Lung microvascular endothelial cell (primary cell): Measurements from ENCODE around the gene LDLRAD4. TPM values are rescaled to one million over a fixed set of nuclear protein-coding genes. Genes with fewer than 3 reads are reported as not detected.

Source experiments
- DNase-seq, 2 donors: peaks; one replicate each; pipeline versions ENCODE4 v3.0.0 to v3.0.0-alpha.2; 2010; ENCODE audit warnings: low read depth in 2 of 2
- total RNA-seq: library from RNA; depleted of rRNA; stranded (reverse); fragments of >200 nt; gene quantifications from 2 replicates; pipeline ENCODE4 v1.2.1, GENCODE V29; 2014

LDLRAD4 gene
- total RNA-seq, 1 donor from 2014 or later = 22.2 TPM

DNA sequence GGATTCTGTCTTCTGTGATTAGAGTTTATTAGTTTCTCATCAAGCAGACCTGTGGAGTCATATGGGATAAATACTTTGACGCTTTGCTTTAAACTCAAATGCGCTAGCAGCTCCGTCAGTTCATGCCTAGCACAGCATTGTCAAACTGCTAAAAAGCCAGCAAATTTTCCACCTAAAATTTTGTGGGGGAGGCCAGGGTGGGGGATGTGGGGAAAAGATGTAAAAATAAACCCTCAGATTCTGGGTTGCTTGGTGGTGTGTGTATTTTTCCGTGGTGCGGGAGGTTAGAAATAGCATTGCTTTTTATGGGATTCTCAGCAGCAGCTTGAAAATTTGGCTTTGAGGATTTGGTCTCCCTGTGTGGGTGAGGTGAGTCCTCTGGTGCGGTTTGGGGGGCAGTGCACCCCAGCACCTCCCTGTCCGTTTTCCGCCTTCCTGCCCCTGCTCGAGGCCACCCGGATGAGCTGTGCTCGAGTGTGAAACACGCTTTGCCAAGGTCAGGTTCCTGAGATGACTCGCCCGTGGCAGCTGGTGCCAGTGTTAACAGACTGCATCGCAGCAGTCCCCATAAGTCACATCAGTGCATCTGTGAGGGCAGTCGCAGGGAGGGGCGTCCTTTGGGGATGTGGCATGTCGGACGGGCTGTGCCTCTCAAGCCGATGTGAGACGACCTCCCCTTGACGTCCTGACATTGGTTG is 65.9 kb downstream of the LDLRAD4 start:
- no peak for DNase-seq

DNA sequence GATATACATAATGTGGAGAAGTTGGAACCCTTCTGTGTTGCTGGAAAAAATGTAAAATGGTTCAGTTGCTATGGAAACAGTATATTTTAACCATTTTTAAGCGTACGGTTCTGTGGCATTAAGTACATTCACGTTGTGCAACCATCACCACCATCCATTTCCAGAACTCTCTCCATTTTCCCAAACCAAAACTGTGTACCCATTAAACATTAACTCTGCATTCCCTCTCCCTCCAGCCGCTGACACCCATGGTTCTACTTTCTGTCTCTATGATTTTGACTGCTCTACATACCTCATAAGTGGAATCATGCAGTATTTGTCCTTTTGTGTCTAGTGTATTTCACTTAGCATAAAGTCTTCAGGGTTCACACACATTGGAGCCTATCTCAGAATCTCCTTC is 67.3 kb downstream of the LDLRAD4 start:
- DNase-seq = no peak

DNA sequence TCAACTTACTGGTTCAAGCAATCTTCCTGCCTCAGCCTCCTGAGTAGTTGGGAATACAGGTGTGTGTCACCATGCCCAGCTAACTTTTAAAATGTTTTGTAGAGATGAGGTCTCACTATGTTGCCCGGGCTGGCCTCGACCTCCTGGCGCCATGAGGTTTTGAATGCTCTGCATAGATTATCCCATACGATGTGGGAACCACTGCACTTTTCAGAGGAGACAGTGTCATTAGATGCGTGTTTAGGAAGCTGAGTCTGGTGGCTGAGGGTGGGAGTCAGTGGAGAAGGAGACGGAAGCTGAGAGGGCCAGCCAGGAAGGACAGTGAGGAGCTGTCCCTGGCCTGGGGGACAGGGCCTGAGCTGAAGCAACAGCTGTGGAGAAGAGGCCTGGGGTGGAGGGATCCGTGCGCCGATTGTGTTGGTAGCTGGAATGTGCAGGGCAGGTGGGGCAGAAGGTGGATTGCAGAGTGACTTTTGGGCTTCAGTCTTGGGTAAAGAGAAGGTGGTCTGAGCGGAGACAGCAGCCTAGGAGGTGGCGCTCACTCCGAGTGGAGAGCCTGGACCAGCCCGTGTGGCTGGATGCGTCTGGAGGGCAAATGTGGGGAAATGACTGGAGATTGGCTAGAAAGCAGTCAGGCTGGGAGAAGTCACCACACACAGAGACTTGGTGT is 68.0 kb downstream of the LDLRAD4 start:
- no peak for DNase-seq

DNA sequence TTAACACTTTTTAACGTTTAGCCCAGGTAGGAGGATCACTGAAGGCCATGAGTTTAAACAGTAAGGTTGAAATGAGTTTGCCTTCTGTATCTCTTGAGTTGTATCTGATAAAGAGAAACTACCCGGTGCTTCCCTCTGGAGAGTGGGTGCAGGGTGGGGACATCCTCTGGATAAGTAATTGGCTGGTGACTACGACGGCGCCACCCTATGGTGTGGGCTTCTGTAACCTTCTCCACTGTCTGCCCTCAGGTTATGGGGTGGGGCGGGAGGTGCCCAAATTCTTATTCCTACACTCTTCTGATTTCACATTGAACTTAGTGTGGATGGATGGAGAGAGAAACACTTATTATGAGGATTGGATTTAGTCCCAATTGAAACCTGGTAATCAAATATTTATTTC is 68.8 kb downstream of the LDLRAD4 start:
- DNase-seq = no peak

DNA sequence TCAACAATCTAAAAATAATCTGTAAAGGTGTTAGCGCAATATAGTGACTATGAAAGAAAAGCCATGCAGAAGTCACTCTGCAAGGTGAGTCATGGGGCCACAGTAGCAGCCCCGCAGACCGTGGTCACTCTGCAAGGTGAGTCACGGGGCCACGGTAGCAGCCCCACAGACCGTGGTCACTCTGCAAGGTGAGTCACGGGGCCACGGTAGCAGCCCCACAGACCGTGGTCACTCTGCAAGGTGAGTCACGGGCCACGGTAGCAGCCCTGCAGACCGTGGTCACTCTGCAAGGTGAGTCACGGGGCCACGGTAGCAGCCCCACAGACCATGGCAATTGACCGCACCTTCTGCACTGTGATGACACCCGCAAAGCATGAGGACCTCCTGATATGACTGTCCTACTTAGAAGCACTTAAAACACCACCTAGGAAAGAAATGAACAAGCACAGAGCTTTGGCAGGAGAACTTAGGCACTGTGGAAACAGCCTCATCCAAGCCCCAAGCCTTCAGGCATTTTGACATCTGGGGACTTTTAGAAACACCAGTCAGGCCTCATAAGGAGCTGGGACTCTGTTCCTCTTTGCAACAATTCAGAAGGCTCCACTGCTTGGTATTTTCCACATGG is 70.1 kb downstream of the LDLRAD4 start:
- no peak for DNase-seq

DNA sequence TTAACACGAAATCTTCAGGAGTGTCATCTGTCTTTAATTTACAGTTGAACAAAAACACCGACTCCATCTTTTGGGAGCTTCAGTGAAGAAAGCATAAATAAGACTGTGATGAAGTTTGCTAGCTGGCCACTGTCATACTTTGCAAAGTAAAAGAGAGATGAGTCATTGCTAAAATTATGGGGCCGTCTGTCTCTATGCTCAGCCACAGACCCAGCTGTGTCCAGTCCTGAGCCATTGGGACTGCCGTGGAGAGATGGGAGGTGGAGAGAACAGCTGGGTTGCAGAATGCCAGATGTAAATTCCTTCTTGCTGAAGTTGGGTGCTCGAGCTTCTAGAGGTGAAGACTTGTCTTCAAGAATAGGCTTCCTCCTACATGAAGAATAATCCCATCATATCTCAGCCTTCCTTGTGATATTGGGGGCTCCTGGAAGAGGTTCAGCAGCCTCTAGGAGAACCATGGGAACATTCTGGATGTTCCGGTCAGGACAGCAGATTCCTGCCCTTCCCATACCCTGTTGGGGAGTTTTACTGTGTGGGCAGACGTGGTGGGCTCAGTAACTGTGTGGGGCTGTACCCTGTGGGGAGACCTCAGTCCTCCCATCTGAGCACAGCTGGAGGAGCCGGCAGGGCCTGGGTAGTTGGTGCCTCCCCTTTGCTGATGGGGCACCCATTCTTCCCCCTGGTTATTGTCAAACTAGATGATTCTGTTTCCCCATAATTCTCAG is 71.1 kb downstream of the LDLRAD4 start:
- DNase-seq = no peak

DNA sequence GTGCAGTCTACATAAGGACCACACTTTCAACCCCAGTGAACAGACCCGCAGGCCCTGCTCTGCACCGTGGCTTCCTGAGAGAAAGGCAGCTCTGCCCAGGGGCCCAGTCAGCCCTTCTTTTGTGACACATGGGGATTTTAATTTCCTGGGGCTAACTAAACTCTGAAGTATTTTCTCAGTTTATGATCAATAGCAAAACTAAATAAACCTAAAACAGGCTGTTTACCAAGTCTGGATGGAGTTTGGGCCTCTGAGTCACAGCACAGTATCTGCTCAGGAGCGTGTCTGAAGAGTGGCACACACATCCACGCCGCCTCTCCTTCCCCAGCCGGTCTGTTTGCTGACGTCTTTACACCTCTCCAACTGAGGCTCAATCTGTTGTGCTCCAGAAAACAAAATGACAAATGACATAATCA is 72.3 kb downstream of the LDLRAD4 start:
- DNase-seq = no peak

DNA sequence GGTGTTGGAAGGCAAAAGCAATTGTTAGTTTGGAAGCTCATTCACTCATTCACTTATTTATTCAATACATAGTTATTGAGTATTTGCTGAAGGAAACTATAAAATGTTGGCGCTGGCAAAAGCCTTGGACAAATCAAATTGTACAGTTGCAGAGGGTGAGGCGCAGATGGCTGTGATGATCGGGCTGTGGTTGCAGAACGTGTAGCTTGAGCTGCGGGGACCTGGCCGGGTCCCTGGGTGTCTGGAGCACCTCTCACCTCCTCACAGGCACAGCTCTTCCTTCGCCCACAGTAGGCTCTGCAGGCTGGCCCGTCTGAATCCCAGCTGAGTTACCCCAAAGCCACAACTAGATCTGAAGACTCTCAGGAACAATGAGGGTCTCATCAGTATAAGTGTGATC is 72.7 kb downstream of the LDLRAD4 start:
- DNase-seq = no peak

DNA sequence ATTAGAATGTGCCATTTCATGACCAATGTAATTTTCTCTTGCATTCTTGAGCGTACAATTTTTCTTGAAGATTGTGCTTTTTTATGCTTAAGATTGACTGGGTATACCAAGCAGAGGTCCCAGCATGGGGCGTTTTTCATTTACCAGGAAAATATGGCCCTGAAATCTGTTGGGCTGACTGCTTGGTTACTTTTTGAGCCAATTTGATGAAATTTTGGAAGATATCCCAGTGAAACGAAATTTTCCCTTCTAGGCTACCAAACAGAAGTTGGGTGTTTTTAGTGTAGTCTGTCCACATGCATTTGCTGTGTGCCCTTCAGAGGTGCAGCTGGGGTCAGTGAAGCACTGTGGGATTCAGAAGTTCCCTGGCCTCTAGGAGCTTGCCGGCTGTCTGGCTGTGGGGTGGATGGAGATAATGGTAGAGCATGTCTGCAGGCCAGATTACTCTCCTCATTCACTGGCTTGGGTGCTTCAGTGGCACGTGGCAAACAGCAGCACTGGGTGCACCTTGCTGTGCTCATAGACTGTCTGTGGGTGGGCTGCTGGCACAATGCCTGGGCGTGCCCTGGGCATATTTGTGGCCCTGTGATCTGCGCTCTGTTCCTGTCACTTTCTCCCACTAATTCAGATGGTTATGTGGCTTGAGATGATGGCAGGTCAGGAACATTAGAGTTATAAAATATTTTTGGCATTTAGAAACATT is 73.3 kb downstream of the LDLRAD4 start:
- DNase-seq = no peak

DNA sequence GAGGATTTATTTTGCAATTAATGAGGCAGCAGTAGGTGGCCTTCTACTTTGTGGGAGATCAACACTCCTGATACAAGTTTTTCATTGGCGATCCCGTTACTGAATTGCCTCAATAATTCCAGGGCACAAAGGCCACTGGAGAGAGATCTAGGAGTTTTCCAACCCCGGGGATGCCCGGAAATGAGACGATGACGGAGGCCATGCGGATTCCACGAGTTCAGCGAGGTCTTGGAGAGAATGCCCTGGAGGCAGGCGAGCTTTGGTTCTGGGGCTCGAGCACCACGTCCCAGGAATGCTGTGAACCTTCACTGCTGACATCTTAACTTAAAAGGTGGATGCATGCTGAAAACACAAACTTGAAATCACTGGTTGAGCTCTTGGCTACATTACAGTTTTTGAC is 74.2 kb downstream of the LDLRAD4 start:
- no peak for DNase-seq

DNA sequence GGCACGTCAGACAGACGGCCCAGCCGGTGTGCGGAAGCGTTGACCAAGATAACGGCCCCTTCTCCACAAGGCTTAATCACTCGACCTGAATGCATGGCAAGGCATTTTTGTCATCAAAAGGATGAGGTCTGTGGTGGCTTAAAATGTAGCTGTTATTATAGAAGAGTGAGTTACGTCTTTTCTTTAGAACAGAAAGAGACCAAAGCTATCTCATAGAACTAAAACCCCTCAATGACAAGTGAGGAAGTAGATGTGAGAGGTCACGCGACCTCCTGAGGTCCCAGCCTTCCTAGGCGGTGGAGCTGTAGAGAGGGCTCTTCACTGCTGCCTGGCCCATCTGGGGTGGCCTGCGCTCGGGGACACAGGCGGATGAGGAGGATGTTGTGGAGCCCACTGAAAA is 75.7 kb downstream of the LDLRAD4 start:
- no peak for DNase-seq

DNA sequence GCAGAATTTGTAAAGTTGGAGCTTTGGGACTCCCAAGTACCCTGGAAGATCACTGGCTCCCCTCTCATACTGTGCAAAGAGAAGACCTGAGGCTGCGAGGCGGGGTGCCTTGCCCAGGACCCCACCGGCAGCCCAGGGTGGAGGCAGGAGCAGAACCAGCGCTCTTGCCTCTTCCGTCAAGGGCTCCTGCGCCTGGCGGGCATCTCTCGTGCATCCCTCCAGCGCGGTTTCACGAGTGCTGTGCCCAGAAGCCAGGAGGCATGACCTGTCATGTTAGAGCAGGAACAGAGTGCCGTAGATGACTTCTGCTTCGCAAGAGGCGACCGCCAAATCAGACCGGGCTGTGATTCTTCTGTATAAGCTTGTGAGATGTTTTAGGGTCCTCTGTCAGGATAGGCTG is 77.3 kb downstream of the LDLRAD4 start:
- no peak for DNase-seq

DNA sequence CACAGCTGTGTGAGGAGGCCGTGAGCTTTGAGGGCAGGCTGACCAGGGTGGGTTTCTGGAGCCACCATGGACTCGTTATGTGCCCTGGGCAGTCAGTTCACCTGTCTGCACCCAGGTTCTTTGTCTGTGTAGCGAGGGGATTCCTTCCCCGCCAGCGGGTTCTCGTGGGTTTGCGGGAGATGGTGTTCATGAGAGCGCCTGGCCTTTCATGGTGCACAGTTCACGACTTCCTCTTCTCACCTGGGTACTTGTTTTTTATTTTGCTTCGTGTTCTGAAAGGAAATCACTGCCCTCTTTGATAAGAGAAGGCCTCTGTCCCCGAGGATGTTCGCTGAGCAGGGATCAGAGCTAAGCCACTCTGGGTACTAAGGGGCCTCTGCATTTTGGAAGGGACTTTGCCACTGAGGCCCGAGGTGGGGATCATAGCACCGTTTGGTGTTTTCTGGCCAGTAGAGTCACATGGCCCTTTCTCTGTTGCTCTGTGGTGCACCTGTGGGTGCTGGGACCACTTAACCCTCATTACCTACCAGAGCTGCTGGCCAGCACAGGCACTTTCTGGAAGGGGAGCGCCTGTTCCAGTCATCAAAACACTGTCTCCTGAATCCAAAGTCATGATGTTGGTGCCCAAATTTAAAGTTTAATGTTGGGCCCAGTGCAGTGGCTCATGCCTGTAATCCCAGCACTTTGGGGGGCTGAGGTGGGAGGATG is 78.5 kb downstream of the LDLRAD4 start:
- no peak for DNase-seq

DNA sequence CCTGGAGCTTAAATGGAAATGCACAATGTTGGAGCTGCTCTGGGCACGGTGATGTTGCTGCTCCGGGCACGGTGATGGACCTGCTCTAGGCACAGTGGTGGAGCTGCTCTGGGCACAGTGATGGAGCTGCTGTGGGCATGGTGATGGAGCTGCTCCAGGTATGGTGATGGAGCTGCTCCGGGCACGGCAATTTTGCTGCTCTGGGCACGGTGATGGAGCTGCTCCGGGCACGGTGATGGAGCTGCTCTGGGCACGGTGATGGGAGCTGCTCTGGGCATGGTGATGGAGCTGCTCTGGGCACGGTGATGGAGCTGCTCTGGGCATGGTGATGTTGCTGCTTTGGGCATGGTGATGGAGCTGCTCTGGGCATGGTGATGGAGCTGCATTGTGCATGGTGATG is 79.7 kb downstream of the LDLRAD4 start:
- DNase-seq = no peak

DNA sequence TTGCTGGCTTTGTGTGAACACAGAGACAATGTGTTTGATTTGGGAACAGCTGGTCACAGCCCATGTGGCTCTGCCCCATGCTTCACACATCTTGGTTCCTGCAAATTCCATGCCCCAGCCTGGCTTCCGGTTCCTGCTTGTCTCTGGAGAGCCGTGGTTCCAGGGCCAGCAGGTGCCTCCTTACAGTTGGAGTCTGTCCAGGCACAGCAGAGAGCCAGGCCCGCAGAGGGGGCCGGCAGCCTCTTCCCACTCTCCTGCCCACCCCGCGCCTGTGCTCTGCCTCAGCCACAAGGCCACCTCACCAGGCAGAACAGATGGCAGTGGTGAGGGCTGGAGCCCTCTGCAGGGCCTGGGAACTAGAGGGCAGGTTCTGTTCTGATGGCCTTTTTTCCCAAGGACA is 81.5 kb downstream of the LDLRAD4 start:
- DNase-seq = peak in 1 of 2 donors; percentile 28

DNA sequence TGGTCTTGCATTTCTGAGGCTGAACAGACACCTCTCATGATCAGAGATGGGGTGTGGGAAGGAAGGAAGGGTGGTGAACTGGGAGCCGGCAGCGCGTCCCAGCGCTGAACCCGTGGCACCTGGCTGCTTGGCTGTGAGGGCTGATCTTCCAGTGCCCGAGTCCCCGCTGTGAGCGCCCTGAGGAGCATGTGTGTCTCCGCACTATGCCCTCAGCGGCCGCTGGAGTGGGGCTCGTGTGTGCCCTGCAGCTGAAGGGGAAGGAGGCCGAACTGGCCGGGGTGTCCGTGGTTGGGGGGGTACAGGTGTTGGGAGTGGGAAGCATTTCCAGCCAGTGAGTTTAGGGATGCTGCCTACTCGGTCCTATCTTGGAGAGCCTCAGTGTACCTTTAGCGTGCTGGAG is 82.2 kb downstream of the LDLRAD4 start:
- no peak for DNase-seq

DNA sequence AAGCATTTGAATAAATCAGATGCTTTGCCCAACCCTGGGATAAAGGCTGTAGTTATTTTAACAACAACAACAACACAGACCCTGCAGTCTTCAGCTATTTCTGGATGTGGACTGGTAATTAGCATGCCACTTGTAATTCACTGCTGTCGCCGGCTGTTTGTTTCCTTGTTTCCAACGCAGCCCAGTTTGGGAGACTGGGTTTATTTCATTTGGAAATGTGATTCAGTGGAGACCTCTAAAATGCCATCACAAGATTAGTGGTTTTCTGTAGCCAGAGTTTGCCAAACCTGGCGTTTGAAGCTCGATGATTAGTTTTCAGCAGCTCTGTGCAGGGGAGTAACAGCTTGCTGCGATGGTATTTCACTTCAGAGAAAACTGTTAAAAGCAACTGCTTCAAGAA is 83.5 kb downstream of the LDLRAD4 start:
- no peak for DNase-seq

DNA sequence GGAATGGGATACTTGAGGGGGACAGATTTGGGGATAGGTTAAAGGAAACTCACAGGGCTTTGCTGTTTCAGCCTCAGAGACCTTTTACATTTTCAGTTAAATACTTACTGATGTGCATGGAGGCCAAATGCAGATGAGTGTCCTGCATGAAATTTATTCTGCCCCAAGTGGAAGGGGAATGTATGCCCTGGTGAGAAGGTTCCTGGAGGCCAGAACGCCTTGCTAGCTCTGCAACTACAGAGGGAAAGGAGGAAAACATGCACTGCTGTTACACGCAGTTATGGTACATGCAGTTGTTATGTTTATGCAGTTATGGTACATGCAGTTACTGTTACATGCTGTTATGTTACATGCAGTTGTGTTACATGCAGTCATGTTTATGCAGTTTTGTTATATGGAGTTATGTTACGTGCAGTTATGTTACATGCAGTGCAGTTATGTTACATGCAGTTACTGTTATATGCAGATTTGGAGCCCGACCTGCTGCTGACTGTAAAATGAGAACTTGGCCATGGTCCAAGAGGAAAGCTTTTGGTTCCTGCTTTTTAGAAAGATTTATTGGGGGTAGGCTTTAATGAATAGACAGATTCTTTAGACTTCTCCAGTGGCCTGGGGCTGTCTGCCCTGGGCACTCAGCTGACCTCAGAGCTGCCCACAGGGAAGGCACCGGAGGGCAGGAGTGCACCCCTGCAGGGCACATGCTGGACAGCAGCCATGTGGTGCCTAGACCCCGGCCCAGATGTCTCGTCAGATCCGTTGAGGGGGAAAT is 84.1 kb downstream of the LDLRAD4 start:
- DNase-seq = peak in 1 of 2 donors; percentile 54

DNA sequence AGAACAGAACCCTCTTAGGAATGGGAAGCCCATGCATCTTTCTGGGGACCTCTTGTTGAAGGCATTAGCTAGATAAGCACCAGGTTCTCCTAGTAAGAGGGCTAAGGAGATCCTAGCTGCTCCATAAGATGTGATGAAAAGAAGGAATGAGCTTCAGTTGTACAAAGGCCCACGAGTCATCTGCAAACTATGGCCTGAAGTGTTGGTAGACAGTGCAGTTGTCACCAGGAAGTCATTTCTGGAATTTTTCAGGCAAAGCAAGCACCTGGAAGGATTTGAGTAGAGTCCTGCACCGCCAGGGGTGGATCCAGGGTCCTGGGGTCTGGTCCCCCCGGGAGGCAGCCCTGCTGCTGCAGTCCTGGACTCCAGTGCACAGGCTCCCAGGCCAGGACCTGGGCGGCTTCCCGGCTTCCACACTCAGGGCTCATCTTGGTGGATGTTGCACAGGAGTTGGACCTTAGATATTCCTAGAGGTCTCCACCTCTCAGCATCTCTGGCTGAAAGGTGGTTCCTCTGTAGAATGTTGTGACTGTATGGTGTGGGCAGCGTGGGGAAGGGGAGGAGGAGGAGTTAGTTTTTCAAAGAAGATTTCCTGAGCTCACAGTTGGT is 85.3 kb downstream of the LDLRAD4 start:
- no peak for DNase-seq

DNA sequence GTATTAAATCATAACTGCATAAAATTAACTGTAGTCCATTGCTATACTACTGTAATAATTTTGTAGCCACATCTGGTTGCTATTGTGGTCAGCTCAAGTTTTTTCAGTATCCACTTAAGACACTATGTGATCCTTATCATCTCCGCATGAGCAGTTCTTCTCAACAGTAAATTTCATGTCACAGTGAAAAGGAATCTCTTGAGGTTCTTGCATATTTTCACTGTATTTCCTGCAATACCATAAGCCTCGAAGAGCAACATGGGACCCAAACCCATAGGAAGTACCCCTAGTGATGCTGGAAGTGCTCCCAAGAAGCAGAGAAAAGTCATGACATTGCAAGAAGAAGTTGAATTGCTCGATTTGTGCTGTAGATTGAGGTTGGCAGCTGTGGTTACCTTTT is 86.7 kb downstream of the LDLRAD4 start:
- no peak for DNase-seq
